Gastroesophageal sphincter (tissue), 3 donors: ENCODE data around the gene MVB12B.

ENCODE experiments used
- POLR2A ChIP-seq, 2 donors: fragments of 450-650 bp; IDR thresholded peaks; one replicate each; pipeline ENCODE4 v1.6.1; 2017; ENCODE audit warnings: antibody characterized with exemption in 2 of 2, mild to moderate bottlenecking in 2 of 2, moderate library complexity in 1 of 2
- TF ChIP-seq, protein P1 (sequence below), 4 experiments: fragments of 200-600 bp in 2 of 4; fragments of 450-650 bp in 2 of 4; sonication (generic) in 1 of 4; IDR thresholded peaks; one replicate each; pipeline ENCODE4 v1.5.1; 2017 to 2019; ENCODE audit warnings: antibody characterized with exemption in 4 of 4, mild to moderate bottlenecking in 2 of 4, moderate library complexity in 2 of 4

- TF ChIP-seq, protein P1, sequence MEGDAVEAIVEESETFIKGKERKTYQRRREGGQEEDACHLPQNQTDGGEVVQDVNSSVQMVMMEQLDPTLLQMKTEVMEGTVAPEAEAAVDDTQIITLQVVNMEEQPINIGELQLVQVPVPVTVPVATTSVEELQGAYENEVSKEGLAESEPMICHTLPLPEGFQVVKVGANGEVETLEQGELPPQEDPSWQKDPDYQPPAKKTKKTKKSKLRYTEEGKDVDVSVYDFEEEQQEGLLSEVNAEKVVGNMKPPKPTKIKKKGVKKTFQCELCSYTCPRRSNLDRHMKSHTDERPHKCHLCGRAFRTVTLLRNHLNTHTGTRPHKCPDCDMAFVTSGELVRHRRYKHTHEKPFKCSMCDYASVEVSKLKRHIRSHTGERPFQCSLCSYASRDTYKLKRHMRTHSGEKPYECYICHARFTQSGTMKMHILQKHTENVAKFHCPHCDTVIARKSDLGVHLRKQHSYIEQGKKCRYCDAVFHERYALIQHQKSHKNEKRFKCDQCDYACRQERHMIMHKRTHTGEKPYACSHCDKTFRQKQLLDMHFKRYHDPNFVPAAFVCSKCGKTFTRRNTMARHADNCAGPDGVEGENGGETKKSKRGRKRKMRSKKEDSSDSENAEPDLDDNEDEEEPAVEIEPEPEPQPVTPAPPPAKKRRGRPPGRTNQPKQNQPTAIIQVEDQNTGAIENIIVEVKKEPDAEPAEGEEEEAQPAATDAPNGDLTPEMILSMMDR (IDR thresholded peaks at IDR 0.05): no peak
- peak in 1 of 2 donors; percentile 23 for TF ChIP-seq POLR2A (IDR thresholded peaks at IDR 0.05)
Observed at GRCh38 chr9:126327006-126327713, 531 bp downstream of the MVB12B start.
